NT2/D1 (cell line): Measurements from ENCODE around the gene TFDP2.
"Not testable (repeated sequence)": the region's sequence is repeated elsewhere in the genome, so short reads cannot be mapped to it uniquely, and the experiment has no call there.

Experiments used
- YY1 ChIP-seq: IDR thresholded peaks from 2 replicates; pipeline ENCODE4 v1.6.1; 2011; ENCODE audit not compliant: insufficient read length, insufficient read depth
- ZNF274 ChIP-seq: IDR thresholded peaks from 2 replicates; pipeline ENCODE4 v1.6.1; 2011; ENCODE audit warnings: mild to moderate bottlenecking, low read depth, low read length

DNA sequence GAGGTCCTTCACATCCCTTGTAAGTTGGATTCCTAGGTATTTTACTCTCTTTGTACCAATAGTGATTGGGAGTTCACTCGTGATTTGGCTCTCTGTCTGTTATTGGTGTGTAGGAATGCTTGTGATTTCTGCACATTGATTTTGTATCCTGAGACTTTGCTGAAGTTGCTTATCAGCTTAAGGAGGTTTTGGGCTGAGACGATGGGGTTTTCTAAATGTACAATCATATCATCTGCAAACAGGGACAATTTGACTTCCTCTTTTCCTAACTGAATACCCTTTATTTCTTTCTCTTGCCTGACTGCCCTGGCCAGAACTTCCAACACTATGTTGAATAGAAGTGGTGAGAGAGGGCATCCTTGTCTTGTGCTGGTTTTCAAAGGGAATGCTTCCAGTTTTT lies 12.3 kb downstream of the TFDP2 start:
- not testable (repeated sequence) for TF ChIP-seq YY1, ZNF274
